HG03575 (cell line): ENCODE measurements around the gene SLFN5.
"Not testable (repeated sequence)": the region's sequence is repeated elsewhere in the genome, so short reads cannot be mapped to it uniquely, and the experiment has no call there.

ENCODE experiments used
- ATAC-seq: cut with Tn5 transposase; IDR thresholded peaks from one replicate; pipeline ENCODE4 v1.9.1; 2021; ENCODE audit not compliant: unreplicated experiment, insufficient number of reproducible peaks, low FRiP score; ENCODE audit errors: extremely low read depth

Gene SLFN5

GRCh38 chr17:35239823-35240222 is 3.0 kb upstream of the SLFN5 start:
- no peak for ATAC-seq

GRCh38 chr17:35240861-35241260 is 2.0 kb upstream of the SLFN5 start:
- ATAC-seq, result no peak

GRCh38 chr17:35241520-35241919 is 1.4 kb upstream of the SLFN5 start:
- ATAC-seq, result no peak

- no peak for ATAC-seq
These were observed 591 bp upstream of the SLFN5 start for GRCh38 chr17:35242158-35242804.

GRCh38 chr17:35243561-35244340 is 879 bp downstream of the SLFN5 start:
- ATAC-seq, result no peak

GRCh38 chr17:35244341-35245195 is 1.7 kb downstream of the SLFN5 start:
- no peak for ATAC-seq

- no peak for ATAC-seq
These were observed 2.3 kb downstream of the SLFN5 start for GRCh38 chr17:35245196-35245486.

GRCh38 chr17:35252651-35253050 is 9.8 kb downstream of the SLFN5 start:
- no peak for ATAC-seq

GRCh38 chr17:35254107-35254773 is 11.4 kb downstream of the SLFN5 start:
- no peak for ATAC-seq

- ATAC-seq, result no peak
These were observed 12.4 kb downstream of the SLFN5 start for GRCh38 chr17:35255316-35255715.

GRCh38 chr17:35256629-35257028 is 13.8 kb downstream of the SLFN5 start:
- no peak for ATAC-seq

- ATAC-seq, result no peak
These were observed 14.4 kb downstream of the SLFN5 start for GRCh38 chr17:35257208-35257659.

- no peak for ATAC-seq
These were observed 16.1 kb downstream of the SLFN5 start for GRCh38 chr17:35259001-35259400.

- ATAC-seq, result no peak
These were observed 22.2 kb downstream of the SLFN5 start for GRCh38 chr17:35265071-35265470.

- no peak for ATAC-seq
These were observed 22.8 kb downstream of the SLFN5 start for GRCh38 chr17:35265566-35266141.

GRCh38 chr17:35274167-35275066 is 31.5 kb downstream of the SLFN5 start:
- ATAC-seq, result not testable (repeated sequence)

- ATAC-seq, result not testable (repeated sequence)
These were observed 35.6 kb downstream of the SLFN5 start for GRCh38 chr17:35278454-35278853.

- not testable (repeated sequence) for ATAC-seq
These were observed 36.0 kb downstream of the SLFN5 start for GRCh38 chr17:35278876-35279275.
